Activated CD8-positive, alpha-beta T cell treated with anti-CD3 and anti-CD28 coated beads, Interleukin-2, amount 10 ng/mL, durations not matched to agents 7 days and 5 days (primary cell): ENCODE data around the gene ERLEC1. TPM values are rescaled to one million over a fixed set of nuclear protein-coding genes. Genes with fewer than 3 reads are reported as not detected.
"Not testable (repeated sequence)": the region's sequence is repeated elsewhere in the genome, so short reads cannot be mapped to it uniquely, and the experiment has no call there.

Source experiments
- ATAC-seq: fragments of 150-1000 bp; cut with Tn5 transposase; one replicate; pipeline ENCODE4 v1.10.0; 2021; ENCODE audit warnings: moderate library complexity
- CTCF ChIA-PET: fragments of 350-600 bp; sonication (Branson Sonifier 250); formaldehyde crosslinking; loops from one replicate; lab custom pipeline; 2021; ENCODE audit warnings: antibody characterized with exemption; lab: Charles Lee
- POLR2A ChIA-PET: fragments of 350-600 bp; sonication (Branson Sonifier 250); formaldehyde crosslinking; loops from one replicate; lab custom pipeline; 2021; ENCODE audit warnings: antibody characterized with exemption; lab: Charles Lee
- DNase-seq: peaks from one replicate; pipeline ENCODE4 v3.0.0-alpha.2; 2020
- H3K27ac Mint-ChIP-seq: one replicate; pipeline ENCODE4 v1.8.0; 2021; ENCODE audit warnings: mild to moderate bottlenecking, mixed read lengths
- H3K27me3 Mint-ChIP-seq: one replicate; pipeline ENCODE4 v1.8.0; 2021; ENCODE audit warnings: low read depth, mixed read lengths
- H3K36me3 Mint-ChIP-seq: one replicate; pipeline ENCODE4 v1.8.0; 2021; ENCODE audit warnings: low read depth, mixed read lengths
- H3K4me1 Mint-ChIP-seq: one replicate; pipeline ENCODE4 v1.8.0; 2021; ENCODE audit warnings: low read depth, mixed read lengths
- H3K4me3 Mint-ChIP-seq: one replicate; pipeline ENCODE4 v1.8.0; 2021; ENCODE audit warnings: mild to moderate bottlenecking, mixed read lengths
- H3K9me3 Mint-ChIP-seq: one replicate; pipeline ENCODE4 v1.8.0; 2022; ENCODE audit warnings: mixed read lengths; ENCODE audit not compliant: insufficient read depth
- total RNA-seq, 2 experiments: library from RNA; stranded (reverse); gene quantifications; one replicate each; pipeline ENCODE4 v1.2.3, GENCODE V29; 2021

ERLEC1 gene
- total RNA-seq, 2 experiments from 2014 or later = 19.5 to 20.9 TPM

GRCh38 chr2:53841651-53842050, 54.8 kb downstream of the ERLEC1 start:
- DNase-seq, H3K27me3 Mint-ChIP-seq, ATAC-seq, H3K9me3 Mint-ChIP-seq, H3K4me3 Mint-ChIP-seq, POLR2A ChIA-PET, CTCF ChIA-PET, H3K27ac Mint-ChIP-seq, H3K36me3 Mint-ChIP-seq, H3K4me1 Mint-ChIP-seq: not testable (repeated sequence)

GRCh38 chr2:53842891-53843290, 56.0 kb downstream of the ERLEC1 start:
- ChIA-PET POLR2A (no interaction called here), CTCF (no interaction called here)
- no peaks in the 10 kb centered on the region for H3K9me3 Mint-ChIP-seq
- H3K36me3 Mint-ChIP-seq = peaks cover 2% of the 10 kb centered on the region
- H3K4me1 Mint-ChIP-seq = peaks cover 4% of the 10 kb centered on the region
- no peaks in the 10 kb centered on the region for H3K27me3 Mint-ChIP-seq
- no peak overlapping the region for H3K27ac Mint-ChIP-seq
- H3K4me3 Mint-ChIP-seq = no peak overlapping the region
- DNase-seq (no peak), ATAC-seq (no peak)

GRCh38 chr2:53843595-53843994, 56.8 kb downstream of the ERLEC1 start:
- Mint-ChIP-seq H3K27me3 (no peaks in the 10 kb centered on the region), H3K9me3 (no peaks in the 10 kb centered on the region), H3K27ac (no peak overlapping the region), H3K4me1 (peaks cover 4% of the 10 kb centered on the region), H3K36me3 (peaks cover 7% of the 10 kb centered on the region), H3K4me3 (no peak overlapping the region)
- ATAC-seq = no peak
- DNase-seq = no peak
- ChIA-PET POLR2A (no interaction called here), CTCF (no interaction called here)

- ChIA-PET CTCF (no interaction called here), POLR2A (no interaction called here)
- Mint-ChIP-seq H3K9me3 (no peaks in the 10 kb centered on the region), H3K4me3 (no peak overlapping the region), H3K4me1 (peaks cover 4% of the 10 kb centered on the region), H3K27me3 (no peaks in the 10 kb centered on the region), H3K27ac (no peak overlapping the region), H3K36me3 (peaks cover 11% of the 10 kb centered on the region)
- DNase-seq (no peak), ATAC-seq (no peak)
Observed at GRCh38 chr2:53848062-53848461, 61.2 kb downstream of the ERLEC1 start.

- H3K4me3 Mint-ChIP-seq, ATAC-seq, H3K27me3 Mint-ChIP-seq, H3K9me3 Mint-ChIP-seq, CTCF ChIA-PET, H3K27ac Mint-ChIP-seq, DNase-seq, H3K4me1 Mint-ChIP-seq, POLR2A ChIA-PET: not testable (repeated sequence)
- H3K36me3 Mint-ChIP-seq = peaks cover 22% of the 10 kb centered on the region
Observed at GRCh38 chr2:53851052-53851757, 64.4 kb downstream of the ERLEC1 start.

GRCh38 chr2:53852532-53852931, 65.7 kb downstream of the ERLEC1 start:
- ChIA-PET CTCF (no interaction called here), POLR2A (no interaction called here)
- Mint-ChIP-seq H3K36me3 (peaks cover 22% of the 10 kb centered on the region), H3K9me3 (no peaks in the 10 kb centered on the region), H3K27me3 (no peaks in the 10 kb centered on the region), H3K27ac (no peak overlapping the region), H3K4me1 (no peaks in the 10 kb centered on the region), H3K4me3 (no peak overlapping the region)
- no peak for DNase-seq
- no peak for ATAC-seq

GRCh38 chr2:53854678-53855077, 67.8 kb downstream of the ERLEC1 start:
- Mint-ChIP-seq H3K9me3 (no peaks in the 10 kb centered on the region), H3K4me3 (no peak overlapping the region), H3K27ac (no peak overlapping the region), H3K36me3 (peaks cover 17% of the 10 kb centered on the region), H3K4me1 (no peaks in the 10 kb centered on the region), H3K27me3 (no peaks in the 10 kb centered on the region)
- ATAC-seq (no peak), DNase-seq (no peak)
- CTCF ChIA-PET = no interaction called here
- POLR2A ChIA-PET = no interaction called here

GRCh38 chr2:53856272-53856671, 69.4 kb downstream of the ERLEC1 start:
- Mint-ChIP-seq H3K27me3 (no peaks in the 10 kb centered on the region), H3K36me3 (peaks cover 26% of the 10 kb centered on the region), H3K27ac (no peak overlapping the region), H3K4me3 (no peak overlapping the region), H3K4me1 (no peaks in the 10 kb centered on the region), H3K9me3 (no peaks in the 10 kb centered on the region)
- no peak for DNase-seq
- CTCF ChIA-PET = no interaction called here
- no peak for ATAC-seq
- POLR2A ChIA-PET = no interaction called here

GRCh38 chr2:53859206-53860181, 72.7 kb downstream of the ERLEC1 start, which contains the start of gene GPR75:
Gene GPR75 (minus strand): TSS chr2:53859967. CDS start chr2:53854756, 5,211 bp downstream.
- Mint-ChIP-seq H3K4me1 (no peaks in the 10 kb centered on the region), H3K4me3 (no peak within 1 kb of the TSS), H3K9me3 (no peaks in the 10 kb centered on the region), H3K27me3 (no peaks in the 10 kb centered on the region), H3K27ac (no peak within 1 kb of the TSS), H3K36me3 (peaks cover 11% of the 10 kb centered on the region)
- ATAC-seq (no peak), DNase-seq (no peak)
- CTCF ChIA-PET = no interaction called here
- POLR2A ChIA-PET = no interaction called here

GRCh38 chr2:53861824-53862223, 75.0 kb downstream of the ERLEC1 start:
- ATAC-seq = no peak
- no peaks in the 10 kb centered on the region for H3K27me3 Mint-ChIP-seq

GRCh38 chr2:53863538-53864227, 76.8 kb downstream of the ERLEC1 start:
- ChIA-PET CTCF (no interaction called here), POLR2A (no interaction called here)
- Mint-ChIP-seq H3K9me3 (no peaks in the 10 kb centered on the region), H3K27me3 (no peaks in the 10 kb centered on the region), H3K27ac (no peak overlapping the region), H3K4me3 (no peak overlapping the region), H3K4me1 (no peaks in the 10 kb centered on the region), H3K36me3 (peaks cover 35% of the 10 kb centered on the region)
- DNase-seq (no peak), ATAC-seq (no peak)

More at GRCh38 chr2:53861824-53862223, 75.0 kb downstream of the ERLEC1 start:
- no peaks in the 10 kb centered on the region for H3K9me3 Mint-ChIP-seq
- H3K27ac Mint-ChIP-seq = no peak overlapping the region
- H3K4me1 Mint-ChIP-seq = no peaks in the 10 kb centered on the region
- peaks cover 32% of the 10 kb centered on the region for H3K36me3 Mint-ChIP-seq
- no peak overlapping the region for H3K4me3 Mint-ChIP-seq
- ChIA-PET POLR2A (interaction anchor here (1.4 kb wide), 1 partner anchor 8 kb away, joined by 4 read pairs; no protein-coding TSS in a partner anchor), CTCF (no interaction called here)
- no peak for DNase-seq
